Fibroblast of lung (primary cell): Measurements from ENCODE around the gene MRPL53. TPM values are rescaled to one million over a fixed set of nuclear protein-coding genes. Genes with fewer than 3 reads are reported as not detected.

Experiments
- DNase-seq, 2 donors: peaks; one replicate each; pipeline versions ENCODE4 v3.0.0 to v3.0.0-alpha.2; 2010; ENCODE audit warnings: low read depth in 2 of 2
- H2AFZ ChIP-seq: 2 replicates; pipeline ENCODE4 v1.5.1; 2012; ENCODE audit warnings: low read length, control low read depth, inconsistent platforms
- H3K27ac ChIP-seq: 2 replicates; pipeline ENCODE4 v1.5.1; 2011; ENCODE audit warnings: low read length, control low read depth; ENCODE audit not compliant: insufficient read depth
- H3K27me3 ChIP-seq: 2 replicates; pipeline ENCODE4 v1.5.1; 2011; ENCODE audit warnings: mild to moderate bottlenecking, low read length; ENCODE audit not compliant: control insufficient read depth, insufficient read depth
- H3K36me3 ChIP-seq: 2 replicates; pipeline ENCODE4 v1.5.1; 2011; ENCODE audit warnings: low read length; ENCODE audit not compliant: control insufficient read depth, insufficient read depth
- H3K4me1 ChIP-seq: 2 replicates; pipeline ENCODE4 v1.5.1; 2011; ENCODE audit warnings: low read length; ENCODE audit not compliant: control insufficient read depth, insufficient read depth; ENCODE audit errors: extremely low read depth
- H3K4me2 ChIP-seq: 2 replicates; pipeline ENCODE4 v1.5.1; 2011; ENCODE audit warnings: low read length, control low read depth; ENCODE audit not compliant: insufficient read depth; ENCODE audit errors: extremely low read depth
- H3K4me3 ChIP-seq, 4 experiments: fragments of 200-600 bp in 1 of 4; sonication (generic) in 1 of 4; replicated peaks in 1 of 4; 2 replicates each; pipeline ENCODE4 v1.5.1; 2011 to 2016; ENCODE audit warnings: low read length in 4 of 4, low read depth in 3 of 4, mild to moderate bottlenecking in 3 of 4, control low read depth in 2 of 4, inconsistent platforms in 1 of 4, mixed read lengths in 1 of 4; ENCODE audit not compliant: insufficient read depth in 1 of 4; ENCODE audit errors: control extremely low read depth in 1 of 4
- H3K79me2 ChIP-seq: 2 replicates; pipeline ENCODE4 v1.5.1; 2012; ENCODE audit warnings: mild to moderate bottlenecking, low read length, inconsistent platforms; ENCODE audit not compliant: control insufficient read depth, insufficient read depth
- H3K9ac ChIP-seq: 2 replicates; pipeline ENCODE4 v1.5.1; 2011; ENCODE audit warnings: mild to moderate bottlenecking, low read length, control low read depth; ENCODE audit not compliant: insufficient read depth
- H3K9me3 ChIP-seq: 2 replicates; pipeline ENCODE4 v1.5.1; 2012; ENCODE audit warnings: low read depth, low read length; ENCODE audit not compliant: control insufficient read depth, insufficient read depth
- H4K20me1 ChIP-seq: 2 replicates; pipeline ENCODE4 v1.5.1; 2011; ENCODE audit warnings: low read length; ENCODE audit not compliant: control insufficient read depth, insufficient read depth; ENCODE audit errors: extremely low read depth
- EZH2 ChIP-seq: IDR thresholded peaks from 2 replicates; pipeline ENCODE4 v1.5.1; 2012; ENCODE audit warnings: low read length, control low read depth, mild to moderate bottlenecking; ENCODE audit errors: missing control alignments
- polyA plus RNA-seq, 2 donors: library from polyadenylated mRNA; depleted of rRNA in 1 of 2; stranded (reverse) in 1 of 2; unstranded in 1 of 2; fragments of >200 nt; gene quantifications; 2 replicates each; pipeline ENCODE4 v1.2.1, GENCODE V29; 2011 to 2012; ENCODE audit warnings: missing spikeins in 1 of 2
- total RNA-seq: library from RNA; depleted of rRNA; stranded (reverse); fragments of >200 nt; gene quantifications from 2 replicates; pipeline ENCODE4 v1.2.1, GENCODE V29; 2014
- TF ChIP-seq, protein P1 (sequence below), 2 donors: IDR thresholded peaks in 1 of 2; conservative IDR thresholded peaks in 1 of 2; 1 replicate in 1 of 2; 2 replicates in 1 of 2; pipeline ENCODE4 v1.5.1; 2011 to 2012; ENCODE audit warnings: low read length in 2 of 2, control low read depth in 1 of 2, inconsistent platforms in 1 of 2, low read depth in 1 of 2, mild to moderate bottlenecking in 1 of 2

Gene MRPL53
- total and polyA plus RNA-seq, 2 donors (not counting 1 experiment from before 2014, with no cell fraction given) = 30.1 to 45.4 TPM

DNA sequence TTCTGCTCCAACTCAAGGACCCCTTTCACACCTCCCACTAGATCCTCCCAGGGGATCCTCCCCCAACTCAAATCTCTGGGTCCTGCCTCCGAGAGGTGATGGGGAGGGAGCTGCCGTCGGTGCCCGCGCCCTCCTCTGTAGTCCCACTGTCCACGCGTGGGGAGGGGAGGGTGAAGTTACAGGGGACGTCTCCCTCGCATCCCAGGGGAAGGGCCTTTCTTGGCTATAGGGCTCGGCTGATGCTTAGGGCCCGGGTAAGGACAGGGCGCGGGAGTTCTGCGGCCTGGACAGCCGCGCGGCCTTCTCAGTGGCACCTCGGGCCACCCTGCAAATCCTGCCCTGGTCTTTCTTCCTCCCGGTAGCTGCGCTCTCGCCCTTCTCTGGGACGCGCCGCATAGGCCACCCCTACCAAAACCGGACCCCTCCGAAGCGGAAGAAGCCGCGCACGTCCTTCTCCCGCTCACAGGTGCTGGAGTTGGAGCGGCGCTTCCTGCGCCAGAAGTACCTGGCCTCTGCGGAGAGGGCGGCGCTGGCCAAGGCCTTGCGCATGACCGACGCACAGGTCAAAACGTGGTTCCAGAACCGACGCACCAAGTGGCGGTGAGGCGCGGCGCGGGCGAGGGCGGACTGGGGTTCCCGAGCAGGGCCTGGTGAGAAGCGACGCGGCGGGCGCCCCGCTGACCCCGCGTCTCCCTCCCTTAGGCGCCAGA, 42.9 kb upstream of the MRPL53 start:
- peak; percentile 97 for TF ChIP-seq EZH2
- TF ChIP-seq, protein P1, sequence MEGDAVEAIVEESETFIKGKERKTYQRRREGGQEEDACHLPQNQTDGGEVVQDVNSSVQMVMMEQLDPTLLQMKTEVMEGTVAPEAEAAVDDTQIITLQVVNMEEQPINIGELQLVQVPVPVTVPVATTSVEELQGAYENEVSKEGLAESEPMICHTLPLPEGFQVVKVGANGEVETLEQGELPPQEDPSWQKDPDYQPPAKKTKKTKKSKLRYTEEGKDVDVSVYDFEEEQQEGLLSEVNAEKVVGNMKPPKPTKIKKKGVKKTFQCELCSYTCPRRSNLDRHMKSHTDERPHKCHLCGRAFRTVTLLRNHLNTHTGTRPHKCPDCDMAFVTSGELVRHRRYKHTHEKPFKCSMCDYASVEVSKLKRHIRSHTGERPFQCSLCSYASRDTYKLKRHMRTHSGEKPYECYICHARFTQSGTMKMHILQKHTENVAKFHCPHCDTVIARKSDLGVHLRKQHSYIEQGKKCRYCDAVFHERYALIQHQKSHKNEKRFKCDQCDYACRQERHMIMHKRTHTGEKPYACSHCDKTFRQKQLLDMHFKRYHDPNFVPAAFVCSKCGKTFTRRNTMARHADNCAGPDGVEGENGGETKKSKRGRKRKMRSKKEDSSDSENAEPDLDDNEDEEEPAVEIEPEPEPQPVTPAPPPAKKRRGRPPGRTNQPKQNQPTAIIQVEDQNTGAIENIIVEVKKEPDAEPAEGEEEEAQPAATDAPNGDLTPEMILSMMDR (conservative IDR thresholded peaks at IDR 0.05 in 1 of 2, IDR thresholded peaks at IDR 0.05 in 1 of 2; ENCODE audit: low read depth in 1 of 2, low read length in 2 of 2) = no peak
- H3K4me2 ChIP-seq = no peak overlapping the region
- no peak overlapping the region for H3K27ac ChIP-seq
- H3K79me2 ChIP-seq = no peaks in the 10 kb centered on the region
- no peaks in the 10 kb centered on the region for H3K4me1 ChIP-seq
- no peak overlapping the region for H3K4me3 ChIP-seq
- H3K9ac ChIP-seq = no peak overlapping the region
- H2AFZ ChIP-seq = no peak overlapping the region
- DNase-seq = no peak
- no peaks in the 10 kb centered on the region for H4K20me1 ChIP-seq
- no peaks in the 10 kb centered on the region for H3K9me3 ChIP-seq
- H3K36me3 ChIP-seq = no peaks in the 10 kb centered on the region
- peaks cover 92% of the 10 kb centered on the region for H3K27me3 ChIP-seq

DNA sequence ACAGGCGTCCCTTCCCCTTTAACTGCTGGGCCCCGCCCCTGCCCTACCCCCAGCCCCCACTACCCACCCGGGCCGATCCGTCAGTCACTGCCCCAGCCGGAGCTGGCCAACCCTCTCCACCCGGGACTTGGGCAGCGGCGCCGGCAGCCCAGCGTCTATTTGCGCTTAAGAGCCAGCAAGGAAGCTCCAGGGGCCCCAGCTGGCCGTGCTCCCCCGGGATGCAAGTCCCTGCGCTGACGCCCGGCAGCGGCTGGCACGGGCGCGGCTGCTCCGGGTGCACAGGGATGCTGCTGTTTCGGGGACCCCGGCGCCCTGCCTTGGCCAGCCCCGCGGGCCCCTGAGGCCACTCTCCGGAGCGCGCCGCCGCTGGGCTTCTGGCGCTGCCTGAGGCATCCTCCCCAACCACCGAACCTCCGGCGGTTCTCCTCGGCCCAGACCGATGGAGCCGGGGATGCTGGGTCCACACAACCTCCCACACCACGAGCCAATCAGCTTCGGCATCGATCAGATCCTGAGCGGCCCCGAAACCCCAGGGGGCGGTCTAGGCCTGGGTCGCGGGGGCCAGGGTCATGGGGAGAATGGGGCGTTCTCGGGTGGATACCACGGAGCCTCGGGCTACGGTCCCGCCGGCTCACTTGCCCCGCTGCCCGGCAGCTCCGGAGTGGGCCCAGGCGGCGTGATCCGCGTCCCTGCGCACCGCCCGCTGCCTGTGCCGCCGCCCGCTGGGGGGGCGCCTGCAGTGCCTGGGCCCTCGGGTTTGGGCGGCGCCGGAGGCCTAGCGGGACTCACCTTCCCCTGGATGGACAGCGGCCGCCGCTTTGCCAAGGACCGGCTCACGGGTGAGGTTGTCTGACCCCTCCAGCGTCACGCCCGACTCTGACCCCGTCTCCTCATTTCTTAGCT, 42.1 kb upstream of the MRPL53 start, which contains the start of gene TLX2:
Gene TLX2 (plus strand): TSS at position 83 of the 903 bp plus-strand sequence. CDS start 357 bp downstream, at position 440.
- Histone ChIP-seq H3K27me3 (peaks cover 85% of the 10 kb centered on the region), H4K20me1 (no peaks in the 10 kb centered on the region), H3K4me3 (peak within 1 kb of the TSS in 1 of 4 experiments; percentile 7), H2AFZ (no peak within 1 kb of the TSS), H3K27ac (no peak within 1 kb of the TSS), H3K79me2 (no peaks in the 10 kb centered on the region), H3K4me2 (peak within 1 kb of the TSS; percentile 19), H3K36me3 (no peaks in the 10 kb centered on the region), H3K9ac (no peak within 1 kb of the TSS), H3K9me3 (no peaks in the 10 kb centered on the region), H3K4me1 (no peaks in the 10 kb centered on the region)
- TF ChIP-seq, protein P1 (conservative IDR thresholded peaks at IDR 0.05 in 1 of 2, IDR thresholded peaks at IDR 0.05 in 1 of 2; ENCODE audit: low read depth in 1 of 2, low read length in 2 of 2) = no peak
- no peak for TF ChIP-seq EZH2
- DNase-seq = no peak
